Sigmoid colon (tissue), 4 donors: Measurements from ENCODE around the gene SART3.

Source experiments
- CTCF ChIP-seq, 4 experiments: fragments of 450-650 bp in 3 of 4; fragments of 200-600 bp in 1 of 4; IDR thresholded peaks; one replicate each; pipeline ENCODE4 v1.5.1; 2016 to 2019; ENCODE audit warnings: antibody characterized with exemption in 4 of 4, mild to moderate bottlenecking in 3 of 4, moderate library complexity in 2 of 4
- POLR2AphosphoS5 ChIP-seq, 4 donors: sonication (generic); formaldehyde crosslinking; IDR thresholded peaks; one replicate each; pipeline ENCODE4 v1.6.1; 2017; ENCODE audit warnings: antibody characterized with exemption in 4 of 4

GRCh38 chr12:108478611-108479206 lies 82.3 kb downstream of the SART3 start:
- no peak for TF ChIP-seq CTCF (IDR thresholded peaks at IDR 0.05)
- no peak for TF ChIP-seq POLR2AphosphoS5 (IDR thresholded peaks at IDR 0.05)
